ENCODE data around the gene RASSF8.

- TF ChIP-seq CTCF (conservative IDR thresholded peaks at IDR 0.05) (no peak), ZFX (IDR thresholded peaks at IDR 0.05) (no peak)
Observed at GRCh38 chr12:26092346-26093105, 134.0 kb downstream of the RASSF8 start.
